Measurements from ENCODE around the gene FAM228B. TPM values are rescaled to one million over a fixed set of nuclear protein-coding genes. Genes with fewer than 3 reads are reported as not detected.

FAM228B gene
- polyA plus RNA-seq, 1 donor (not counting 4 experiments of a cell fraction or from before 2014, with no cell fraction given), result 2.0 TPM

- no peaks in the 10 kb centered on the region for H3K9me3 ChIP-seq (ENCODE audit: control insufficient read depth, low read depth, low read length)
Observed at GRCh38 chr2:24101992-24102391, 21.3 kb upstream of the FAM228B start.

GRCh38 chr2:24102677-24103076 is 20.6 kb upstream of the FAM228B start:
- no peaks in the 10 kb centered on the region for H3K79me2 ChIP-seq (ENCODE audit: control insufficient read depth, insufficient read depth, low read length)
- no peaks in the 10 kb centered on the region for H3K4me1 ChIP-seq (ENCODE audit: control insufficient read depth, extremely low read depth, insufficient read depth, low read length)
- H3K36me3 ChIP-seq (ENCODE audit: control insufficient read depth in 2 of 2, extremely low read depth in 1 of 2, insufficient read depth in 2 of 2, low read length in 2 of 2), result no peaks in the 10 kb centered on the region
- H3K4me3 ChIP-seq (ENCODE audit: control insufficient read depth in 2 of 3, extremely low read depth in 1 of 3, insufficient read depth in 2 of 3, low read depth in 1 of 3, low read length in 3 of 3), result no peak overlapping the region
- dilution Hi-C loops (cut with MboI; ENCODE audit: extremely low pct_ligation_motif_present, low sequenced_read_pairs), result no loop called here
- H3K9me1 ChIP-seq (ENCODE audit: control insufficient read depth, extremely low read depth, insufficient read depth, low read length), result no peaks in the 10 kb centered on the region
- H3K9me3 ChIP-seq (ENCODE audit: control insufficient read depth, low read depth, low read length), result no peaks in the 10 kb centered on the region
- DNase-seq (ENCODE audit: low read depth, low spot score) (no peak), FAIRE-seq (no peak)
- no peaks in the 10 kb centered on the region for H4K20me1 ChIP-seq (ENCODE audit: control insufficient read depth, extremely low read depth, insufficient read depth, low read length)
- H3K9ac ChIP-seq (ENCODE audit: control insufficient read depth, extremely low read depth, insufficient read depth, low read length), result no peak overlapping the region
- H2AFZ ChIP-seq (ENCODE audit: control insufficient read depth, low read length), result no peak overlapping the region
- H3K4me2 ChIP-seq (ENCODE audit: control insufficient read depth, extremely low read depth, insufficient read depth, low read depth, low read length), result no peak overlapping the region
- H3K27me3 ChIP-seq (ENCODE audit: control insufficient read depth, extremely low read depth, insufficient read depth, low read length), result no peaks in the 10 kb centered on the region
- TF ChIP-seq EZH2 (IDR thresholded peaks at IDR 0.05; ENCODE audit: low read length) (no peak), CTCF (optimal IDR thresholded peaks at IDR 0.05 in 1 of 3, IDR thresholded peaks at IDR 0.05 in 1 of 3, conservative IDR thresholded peaks at IDR 0.05 in 1 of 3; ENCODE audit: extremely low read depth in 1 of 3, insufficient read depth in 2 of 3, low read length in 3 of 3) (no peak)
- no peak overlapping the region for H3K27ac ChIP-seq (ENCODE audit: control insufficient read depth, insufficient read depth, low read length)

More at GRCh38 chr2:24101992-24102391, 21.3 kb upstream of the FAM228B start:
- Histone ChIP-seq H3K9me1 (ENCODE audit: control insufficient read depth, extremely low read depth, insufficient read depth, low read length) (no peaks in the 10 kb centered on the region), H2AFZ (ENCODE audit: control insufficient read depth, low read length) (no peak overlapping the region), H4K20me1 (ENCODE audit: control insufficient read depth, extremely low read depth, insufficient read depth, low read length) (no peaks in the 10 kb centered on the region), H3K27ac (ENCODE audit: control insufficient read depth, insufficient read depth, low read length) (no peak overlapping the region), H3K36me3 (ENCODE audit: control insufficient read depth in 2 of 2, extremely low read depth in 1 of 2, insufficient read depth in 2 of 2, low read length in 2 of 2) (no peaks in the 10 kb centered on the region), H3K79me2 (ENCODE audit: control insufficient read depth, insufficient read depth, low read length) (no peaks in the 10 kb centered on the region), H3K4me2 (ENCODE audit: control insufficient read depth, extremely low read depth, insufficient read depth, low read depth, low read length) (no peak overlapping the region), H3K9ac (ENCODE audit: control insufficient read depth, extremely low read depth, insufficient read depth, low read length) (no peak overlapping the region), H3K27me3 (ENCODE audit: control insufficient read depth, extremely low read depth, insufficient read depth, low read length) (no peaks in the 10 kb centered on the region), H3K4me3 (ENCODE audit: control insufficient read depth in 2 of 3, extremely low read depth in 1 of 3, insufficient read depth in 2 of 3, low read depth in 1 of 3, low read length in 3 of 3) (no peak overlapping the region), H3K4me1 (ENCODE audit: control insufficient read depth, extremely low read depth, insufficient read depth, low read length) (no peaks in the 10 kb centered on the region)
- FAIRE-seq (no peak), DNase-seq (ENCODE audit: low read depth, low spot score) (no peak)
- dilution Hi-C loops (cut with MboI; ENCODE audit: extremely low pct_ligation_motif_present, low sequenced_read_pairs), result no loop called here
- TF ChIP-seq CTCF (optimal IDR thresholded peaks at IDR 0.05 in 1 of 3, IDR thresholded peaks at IDR 0.05 in 1 of 3, conservative IDR thresholded peaks at IDR 0.05 in 1 of 3; ENCODE audit: extremely low read depth in 1 of 3, insufficient read depth in 2 of 3, low read length in 3 of 3) (no peak), EZH2 (IDR thresholded peaks at IDR 0.05; ENCODE audit: low read length) (no peak)

Measured in keratinocyte (primary cell).